ENCODE data around the gene NKD2. TPM values are rescaled to one million over a fixed set of nuclear protein-coding genes. Genes with fewer than 3 reads are reported as not detected.

NKD2 gene
- polyA plus RNA-seq, 1 of the 3 experiments (the other 2 are of a cell fraction): not detected

- WGBS (ENCODE audit: low lambda C conversion rate): 88% methylated on average over 9 of the region's 10 CpGs
- H3K9me3 ChIP-seq: no peaks in the 10 kb centered on the region
- H3K4me2 ChIP-seq: no peak overlapping the region
- no peaks in the 10 kb centered on the region for H3K9me2 ChIP-seq
- H3K4me3 ChIP-seq (ENCODE audit: low read depth in 2 of 2, low read length in 1 of 2): no peak overlapping the region
- POLR2A ChIA-PET: no interaction called here
- H3K36me3 ChIP-seq (replicated peaks in 1 of 2; ENCODE audit: control insufficient read depth in 1 of 2, insufficient read depth in 2 of 2, low read length in 1 of 2): no peaks in the 10 kb centered on the region
- no peaks in the 10 kb centered on the region for H4K20me1 ChIP-seq (ENCODE audit: insufficient read depth)
- H3K4me1 ChIP-seq (ENCODE audit: control insufficient read depth in 1 of 2, insufficient read depth in 2 of 2, low read depth in 1 of 2, low read length in 1 of 2): peaks cover 0 to 25% of the 10 kb centered on the region in 2 experiments; a peak in 1 of 4 replicates
- H3K27ac ChIP-seq (ENCODE audit: low read depth in 2 of 2, low read length in 1 of 2): no peak overlapping the region; a peak in 1 of 4 replicates
- no peak overlapping the region for H3K9ac ChIP-seq
- TF ChIP-seq EZH2phosphoT487 (IDR thresholded peaks at IDR 0.05; ENCODE audit: borderline replicate concordance, low read depth): no peak
- TF ChIP-seq, protein P1, sequence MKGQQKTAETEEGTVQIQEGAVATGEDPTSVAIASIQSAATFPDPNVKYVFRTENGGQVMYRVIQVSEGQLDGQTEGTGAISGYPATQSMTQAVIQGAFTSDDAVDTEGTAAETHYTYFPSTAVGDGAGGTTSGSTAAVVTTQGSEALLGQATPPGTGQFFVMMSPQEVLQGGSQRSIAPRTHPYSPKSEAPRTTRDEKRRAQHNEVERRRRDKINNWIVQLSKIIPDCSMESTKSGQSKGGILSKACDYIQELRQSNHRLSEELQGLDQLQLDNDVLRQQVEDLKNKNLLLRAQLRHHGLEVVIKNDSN (IDR thresholded peaks at IDR 0.05; ENCODE audit: borderline replicate concordance, low read depth): no peak
- no peak for TF ChIP-seq MXI1 (IDR thresholded peaks at IDR 0.05; ENCODE audit: low read depth, low read length)
- no peak for TF ChIP-seq TAF1 (IDR thresholded peaks at IDR 0.05; ENCODE audit: borderline replicate concordance, low read depth, low read length)
- TF ChIP-seq SMC3 (IDR thresholded peaks at IDR 0.05; ENCODE audit: low read depth, low read length): no peak
- no peak for TF ChIP-seq JUND (IDR thresholded peaks at IDR 0.05)
- TF ChIP-seq YY1 (IDR thresholded peaks at IDR 0.05; ENCODE audit: low read depth): no peak
- CTCF ChIA-PET: interaction anchor here (1.0 kb wide), 1 partner anchor 204 kb away, joined by 4 read pairs; no protein-coding TSS in a partner anchor
- peaks cover 14% of the 10 kb centered on the region for H3K27me3 ChIP-seq (ENCODE audit: insufficient read depth)
- H3F3A ChIP-seq (replicated peaks; ENCODE audit: insufficient read depth): no peaks in the 10 kb centered on the region
- H3K79me2 ChIP-seq (ENCODE audit: insufficient read depth): no peaks in the 10 kb centered on the region
- DNase-seq: no peak
- no peak overlapping the region for H2AFZ ChIP-seq (ENCODE audit: low read depth)
Measured at GRCh38 chr5:963310-963672, 45.3 kb upstream of the NKD2 start.

GRCh38 chr5:963673-964531 is 44.7 kb upstream of the NKD2 start:
- Histone ChIP-seq H4K20me1 (ENCODE audit: insufficient read depth) (no peaks in the 10 kb centered on the region), H3K27ac (ENCODE audit: low read depth in 2 of 2, low read length in 1 of 2) (peak overlapping the region in 1 of 2 experiments; percentile 11; a peak in 1 of 4 replicates), H2AFZ (ENCODE audit: low read depth) (no peak overlapping the region), H3K79me2 (ENCODE audit: insufficient read depth) (no peaks in the 10 kb centered on the region), H3K4me3 (ENCODE audit: low read depth in 2 of 2, low read length in 1 of 2) (no peak overlapping the region), H3K9me3 (no peaks in the 10 kb centered on the region), H3K4me2 (no peak overlapping the region), H3K36me3 (replicated peaks in 1 of 2; ENCODE audit: control insufficient read depth in 1 of 2, insufficient read depth in 2 of 2, low read length in 1 of 2) (no peaks in the 10 kb centered on the region), H3K9me2 (no peaks in the 10 kb centered on the region), H3K9ac (no peak overlapping the region), H3F3A (replicated peaks; ENCODE audit: insufficient read depth) (no peaks in the 10 kb centered on the region), H3K4me1 (ENCODE audit: control insufficient read depth in 1 of 2, insufficient read depth in 2 of 2, low read depth in 1 of 2, low read length in 1 of 2) (peaks cover 0 to 24% of the 10 kb centered on the region in 2 experiments; a peak in 1 of 4 replicates), H3K27me3 (ENCODE audit: insufficient read depth) (peaks cover 20% of the 10 kb centered on the region)
- WGBS (ENCODE audit: low lambda C conversion rate): 61% methylated on average over 28 of the region's 31 CpGs
- peak; percentile 80 for DNase-seq
- no peak for TF ChIP-seq FOXJ3 (CRISPR knock-in tag; IDR thresholded peaks at IDR 0.05)
- no peak for TF ChIP-seq RAD21 (IDR thresholded peaks at IDR 0.05; ENCODE audit: low read length)
- TF ChIP-seq, protein P1 (IDR thresholded peaks at IDR 0.05; ENCODE audit: borderline replicate concordance, low read depth): no peak
- TF ChIP-seq GATA2 (CRISPR knock-in tag; IDR thresholded peaks at IDR 0.05): peak; percentile 19; the same call in 1 of the 2 replicates
- ChIA-PET POLR2A (interaction anchor here (0.5 kb wide), 1 partner anchor 267 kb away, joined by 3 read pairs; no protein-coding TSS in a partner anchor), CTCF (interaction anchor here (0.8 to 1.0 kb wide), 2 partner anchors 13 to 204 kb away, joined by 3 to 4 read pairs; no protein-coding TSS in a partner anchor)
